ENCODE data around the gene MAGEA9B. TPM values are rescaled to one million over a fixed set of nuclear protein-coding genes. Genes with fewer than 3 reads are reported as not detected.
A peak's percentile ranks its signal among the peaks of the same experiment; 100 is the strongest.
"Not testable (repeated sequence)": the region's sequence is repeated elsewhere in the genome, so short reads cannot be mapped to it uniquely, and the experiment has no call there.

The MAGEA9B gene
- total RNA-seq, 2 experiments from 2014 or later: not detected

DNA sequence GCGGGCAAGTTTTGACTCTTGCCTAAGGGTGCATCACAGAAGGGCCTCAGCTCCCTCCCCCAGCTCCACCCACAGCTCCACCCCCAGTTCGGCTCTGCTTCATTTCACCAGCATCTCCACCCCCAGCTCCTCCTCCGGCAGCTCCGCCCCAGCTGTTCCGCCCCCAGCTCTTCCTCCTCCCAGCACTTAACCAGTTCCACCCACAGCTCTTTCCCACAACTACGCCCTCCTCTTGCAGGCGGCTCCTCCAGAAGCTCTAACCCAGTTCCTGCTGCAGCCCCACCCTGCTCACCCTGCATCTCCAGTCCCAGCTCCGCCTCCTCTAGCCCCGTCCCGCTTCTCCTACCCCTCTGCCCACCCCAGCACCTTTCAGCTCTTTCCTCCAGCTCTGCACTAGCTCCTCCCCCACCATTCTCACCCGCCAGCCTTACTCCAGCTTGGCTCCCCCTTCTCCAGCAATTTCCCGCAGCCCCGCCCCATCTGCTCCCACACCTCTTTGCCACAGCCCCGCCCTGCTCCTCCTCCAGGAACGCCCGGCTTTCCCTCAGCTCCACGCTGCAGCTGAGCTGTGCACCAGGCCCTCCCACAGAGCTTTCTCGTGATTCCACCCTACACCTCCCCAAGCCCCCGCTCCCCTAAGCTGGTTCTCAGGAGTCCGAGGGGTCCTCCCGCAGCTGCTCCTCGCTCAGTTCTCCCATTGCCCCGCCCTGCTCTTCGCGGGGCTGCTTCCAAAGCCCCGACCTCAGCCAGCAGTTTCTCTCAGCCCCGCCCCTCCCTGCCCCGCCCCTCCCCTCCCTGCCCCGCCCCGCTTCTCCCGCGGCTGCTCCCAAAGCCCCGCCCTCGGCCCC is 47.8 kb downstream of the MAGEA9B start:
- peak; percentile 57 for ATAC-seq (ENCODE audit: low read depth)
- no peaks in the 10 kb centered on the region for H3K27me3 Mint-ChIP-seq
- peak overlapping the region; percentile 96 for H3K27ac Mint-ChIP-seq
- H3K36me3 Mint-ChIP-seq: peaks cover 2% of the 10 kb centered on the region
- peaks cover 3% of the 10 kb centered on the region for H3K4me1 Mint-ChIP-seq
- H3K9me3 Mint-ChIP-seq: no peaks in the 10 kb centered on the region
- H3K4me3 Mint-ChIP-seq: peak overlapping the region; percentile 90
- DNase-seq: peak; percentile 82
- POLR2A ChIA-PET: interaction anchor here (0.7 to 3.2 kb wide), 10 partner anchors 10 to 400 kb away, joined by 3 to 22 read pairs (median 4); partner anchors contain the start of genes EOLA2 and IDS

- H3K36me3 Mint-ChIP-seq; H3K27me3 Mint-ChIP-seq; H3K27ac Mint-ChIP-seq; DNase-seq; H3K9me3 Mint-ChIP-seq; H3K4me1 Mint-ChIP-seq; ATAC-seq (ENCODE audit: low read depth); H3K4me3 Mint-ChIP-seq; POLR2A ChIA-PET: not testable (repeated sequence)
Measured at GRCh38 chrX:149537474-149537873, 49.8 kb downstream of the MAGEA9B start.

- H3K9me3 Mint-ChIP-seq; H3K36me3 Mint-ChIP-seq; H3K27ac Mint-ChIP-seq; H3K27me3 Mint-ChIP-seq; DNase-seq; ATAC-seq (ENCODE audit: low read depth); H3K4me3 Mint-ChIP-seq; H3K4me1 Mint-ChIP-seq; POLR2A ChIA-PET: not testable (repeated sequence)
Measured at GRCh38 chrX:149534926-149535602, 52.2 kb downstream of the MAGEA9B start.

DNA sequence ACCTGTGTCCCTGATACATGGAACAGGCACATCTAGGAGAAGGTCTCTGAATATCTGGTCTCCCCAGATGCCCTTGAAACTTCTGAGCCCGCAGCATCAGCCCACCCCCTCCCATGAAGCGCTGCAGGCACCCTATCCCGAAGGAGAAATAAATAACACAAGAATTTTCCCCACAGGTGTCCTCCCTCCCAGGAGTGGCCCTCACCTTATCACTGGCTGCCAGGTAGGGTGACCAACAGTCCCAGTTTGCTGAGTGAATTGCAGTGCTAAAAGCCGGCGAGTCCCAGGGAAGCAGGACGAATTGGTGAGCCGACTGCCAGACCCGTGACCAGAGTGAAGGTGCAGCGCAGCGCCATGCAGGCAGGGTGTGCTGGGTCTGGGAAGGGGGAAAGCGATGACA is 53.3 kb downstream of the MAGEA9B start:
- ATAC-seq (ENCODE audit: low read depth); H3K27me3 Mint-ChIP-seq; H3K27ac Mint-ChIP-seq; H3K4me3 Mint-ChIP-seq; H3K9me3 Mint-ChIP-seq; H3K36me3 Mint-ChIP-seq; DNase-seq; POLR2A ChIA-PET; H3K4me1 Mint-ChIP-seq: not testable (repeated sequence)

GRCh38 chrX:149532868-149533267 is 54.4 kb downstream of the MAGEA9B start:
- POLR2A ChIA-PET; H3K36me3 Mint-ChIP-seq; H3K27ac Mint-ChIP-seq; ATAC-seq (ENCODE audit: low read depth); H3K4me1 Mint-ChIP-seq; DNase-seq; H3K9me3 Mint-ChIP-seq; H3K4me3 Mint-ChIP-seq; H3K27me3 Mint-ChIP-seq: not testable (repeated sequence)

Other genes starting within 250 kb of the MAGEA9B start
- gene IDS, start 82.2 kb downstream of the MAGEA9B start, total RNA-seq: 100 to 1,000 TPM; 108 to 109 TPM
- gene EOLA1, start 46.4 kb downstream of the MAGEA9B start, total RNA-seq: 10 to 100 TPM; 25.7 to 30.1 TPM
- not detected for gene HSFX3, start 37.5 kb downstream of the MAGEA9B start, total RNA-seq
- under 1 TPM in 1 of 2 experiments, not detected in 1; 0.28 TPM for gene HSFX2, start 7.9 kb upstream of the MAGEA9B start, total RNA-seq
- 10 to 100 TPM; 23.6 to 28.7 TPM for gene TMEM185A, start 44.3 kb upstream of the MAGEA9B start, total RNA-seq
- not detected for gene MAGEA11, start 124.6 kb upstream of the MAGEA9B start, total RNA-seq
- gene HSFX1, start 186.6 kb upstream of the MAGEA9B start, total RNA-seq: 1 to 10 TPM in 1 of 2 experiments, under 1 TPM in 1; 0.86 to 1.4 TPM
- not detected for gene MAGEA9, start 194.5 kb upstream of the MAGEA9B start, total RNA-seq

All from activated naive CD8-positive, alpha-beta T cell treated with anti-CD3 and anti-CD28 coated beads, Interleukin-2, amount 10 ng/mL, durations not matched to agents 7 days and 5 days (primary cell).